ENCODE results near the gene VANGL1. TPM values are rescaled to one million over a fixed set of nuclear protein-coding genes. Genes with fewer than 3 reads are reported as not detected.

Gene VANGL1
- total RNA-seq, 1 experiment from 2014 or later = 13.6 TPM

DNA sequence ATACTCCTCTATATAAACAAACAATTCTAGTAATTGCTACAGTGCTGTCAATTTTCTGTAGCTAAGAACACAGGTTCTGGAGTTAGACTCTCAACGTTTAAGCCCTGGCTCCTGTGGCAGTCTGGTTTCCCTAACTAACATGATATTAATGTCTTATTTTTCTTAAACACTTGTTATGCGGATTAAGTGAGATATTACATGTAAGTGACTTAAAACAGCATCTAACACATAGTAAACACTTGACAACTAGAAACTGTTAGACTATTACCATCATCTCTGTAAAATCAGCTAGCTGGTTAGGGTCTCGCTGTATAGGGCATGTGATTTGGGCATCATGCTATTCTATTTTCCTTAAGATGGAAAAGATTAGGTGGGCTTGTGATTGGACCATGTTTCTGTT is 2.3 kb downstream of the VANGL1 start:
- H2BK15ac ChIP-seq (ENCODE audit: low read depth, low read length) = no peak overlapping the region
- H3K23me2 ChIP-seq (ENCODE audit: insufficient read length, low read depth, low read length, poor library complexity, severe bottlenecking) = peaks cover 7% of the 10 kb centered on the region
- Mint-ChIP-seq H3K27me3 (ENCODE audit: low read depth) (peaks cover 15% of the 10 kb centered on the region), H3K4me1 (peaks cover 11 to 23% of the 10 kb centered on the region in 2 experiments), H3K4me3 (no peak overlapping the region), H3K9me3 (peaks cover 13 to 14% of the 10 kb centered on the region in 2 experiments), H3K27ac (no peak overlapping the region), H3K36me3 (ENCODE audit: insufficient read depth in 1 of 3, low read depth in 3 of 3) (peaks cover 1 to 13% (median 10%) of the 10 kb centered on the region in 3 experiments; a peak in 6 of 7 replicates)
- peaks cover 5% of the 10 kb centered on the region for H3K79me1 ChIP-seq (ENCODE audit: insufficient read depth, low read depth, low read length, poor library complexity, severe bottlenecking)
- H4K20me1 ChIP-seq (ENCODE audit: control insufficient read depth, insufficient read depth, insufficient read length) = no peaks in the 10 kb centered on the region
- H2BK20ac ChIP-seq (ENCODE audit: low read depth, low read length, poor library complexity, severe bottlenecking) = no peak overlapping the region
- no peak overlapping the region for H4K8ac ChIP-seq (replicated peaks; ENCODE audit: insufficient read length, low read depth, low read length)
- H2BK5ac ChIP-seq (ENCODE audit: insufficient read length, low read length) = no peak overlapping the region
- WGBS (ENCODE audit: extremely low coverage, insufficient read length, low lambda C conversion rate) = no CpG with 5 or more reads among the region's 3 CpGs
- no peak for DNase-seq
- no peak overlapping the region for H2AFZ ChIP-seq (ENCODE audit: low read length)
- H4K91ac ChIP-seq (ENCODE audit: insufficient read length, low read depth, low read length) = no peak overlapping the region
- no peak overlapping the region for H3K4ac ChIP-seq (ENCODE audit: low read depth, low read length)
- H3K14ac ChIP-seq (ENCODE audit: insufficient read depth, low read length) = no peak overlapping the region
- no peaks in the 10 kb centered on the region for H3K9me3 ChIP-seq (ENCODE audit: control insufficient read depth, low read depth, low read length)
- H3K9ac ChIP-seq (ENCODE audit: extremely low read depth, insufficient read length, low read length) = no peak overlapping the region
- H2BK120ac ChIP-seq (ENCODE audit: low read depth, low read length, poor library complexity, severe bottlenecking) = no peak overlapping the region
- H3K79me2 ChIP-seq (ENCODE audit: insufficient read depth, low read length) = peaks cover 3% of the 10 kb centered on the region; the same call in 1 of the 2 replicates
- peaks cover 5% of the 10 kb centered on the region; the same call in 1 of the 2 replicates for H3K4me1 ChIP-seq (ENCODE audit: insufficient read depth, low read length)
- TF ChIP-seq, protein P1, sequence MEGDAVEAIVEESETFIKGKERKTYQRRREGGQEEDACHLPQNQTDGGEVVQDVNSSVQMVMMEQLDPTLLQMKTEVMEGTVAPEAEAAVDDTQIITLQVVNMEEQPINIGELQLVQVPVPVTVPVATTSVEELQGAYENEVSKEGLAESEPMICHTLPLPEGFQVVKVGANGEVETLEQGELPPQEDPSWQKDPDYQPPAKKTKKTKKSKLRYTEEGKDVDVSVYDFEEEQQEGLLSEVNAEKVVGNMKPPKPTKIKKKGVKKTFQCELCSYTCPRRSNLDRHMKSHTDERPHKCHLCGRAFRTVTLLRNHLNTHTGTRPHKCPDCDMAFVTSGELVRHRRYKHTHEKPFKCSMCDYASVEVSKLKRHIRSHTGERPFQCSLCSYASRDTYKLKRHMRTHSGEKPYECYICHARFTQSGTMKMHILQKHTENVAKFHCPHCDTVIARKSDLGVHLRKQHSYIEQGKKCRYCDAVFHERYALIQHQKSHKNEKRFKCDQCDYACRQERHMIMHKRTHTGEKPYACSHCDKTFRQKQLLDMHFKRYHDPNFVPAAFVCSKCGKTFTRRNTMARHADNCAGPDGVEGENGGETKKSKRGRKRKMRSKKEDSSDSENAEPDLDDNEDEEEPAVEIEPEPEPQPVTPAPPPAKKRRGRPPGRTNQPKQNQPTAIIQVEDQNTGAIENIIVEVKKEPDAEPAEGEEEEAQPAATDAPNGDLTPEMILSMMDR (conservative IDR thresholded peaks at IDR 0.05) = no peak
- no peak overlapping the region for H3K23ac ChIP-seq (ENCODE audit: insufficient read length, low read depth, low read length)
- H2AK5ac ChIP-seq (ENCODE audit: insufficient read length, low read length) = no peak overlapping the region
- H3K4me2 ChIP-seq (ENCODE audit: insufficient read depth, insufficient read length, low read length) = no peak overlapping the region
- no peak overlapping the region for H2BK12ac ChIP-seq (ENCODE audit: insufficient read length, low read depth, low read length)
- H3K27ac ChIP-seq (ENCODE audit: insufficient read length, low read depth, low read length) = no peak overlapping the region
- H4K5ac ChIP-seq (ENCODE audit: insufficient read length, low read depth, low read length) = no peak overlapping the region
- no peak overlapping the region for H3K56ac ChIP-seq (ENCODE audit: insufficient read length, low read depth, low read length)
- H3K27me3 ChIP-seq (ENCODE audit: insufficient read depth, low read length) = no peaks in the 10 kb centered on the region; the same call in 1 of the 2 replicates
- H3K18ac ChIP-seq (ENCODE audit: insufficient read length, low read depth, low read length) = no peak overlapping the region
- no peak overlapping the region for H3T11ph ChIP-seq (ENCODE audit: low read length)

All from H9 (cell line).